ENCODE data around the gene LRRK1.

- TF ChIP-seq EZH2phosphoT487 (IDR thresholded peaks at IDR 0.05; ENCODE audit: borderline replicate concordance, low read depth) (no peak), RAD21 (IDR thresholded peaks at IDR 0.05; ENCODE audit: low read length) (no peak), CTCF (IDR thresholded peaks at IDR 0.05) (no peak), NRF1 (IDR thresholded peaks at IDR 0.05; ENCODE audit: low read depth, low read length) (no peak), RFX5 (IDR thresholded peaks at IDR 0.05; ENCODE audit: low read length) (no peak), JUND (IDR thresholded peaks at IDR 0.05) (no peak)
Observed at GRCh38 chr15:100930306-100930848, 11.2 kb downstream of the LRRK1 start.
